GM23248 (cell line): ENCODE data around the gene BEND3. TPM values are rescaled to one million over a fixed set of nuclear protein-coding genes. Genes with fewer than 3 reads are reported as not detected.
A peak's percentile ranks its signal among the peaks of the same experiment; 100 is the strongest.
"Not testable (repeated sequence)": the region's sequence is repeated elsewhere in the genome, so short reads cannot be mapped to it uniquely, and the experiment has no call there.

Experiments used
- DNase-seq: peaks from one replicate; pipeline ENCODE4 v3.0.0-alpha.2; 2015
- H2AFZ ChIP-seq: fragments of 200-600 bp; sonication (generic); 2 replicates; pipeline ENCODE4 v1.6.1; 2016; ENCODE audit warnings: antibody characterized with exemption
- H3F3A ChIP-seq: fragments of 200-600 bp; sonication (generic); 2 replicates; pipeline ENCODE4 v1.6.1; 2016; ENCODE audit warnings: mild to moderate bottlenecking, antibody characterized with exemption, mixed run types; ENCODE audit not compliant: insufficient read depth
- H3K27ac ChIP-seq: fragments of 200-600 bp; sonication (generic); 2 replicates; pipeline ENCODE4 v1.5.1; 2016; ENCODE audit warnings: mild to moderate bottlenecking
- H3K27me3 ChIP-seq: fragments of 200-600 bp; sonication (generic); replicated peaks from 2 replicates; pipeline ENCODE4 v1.6.1; 2016; ENCODE audit warnings: mild to moderate bottlenecking; ENCODE audit not compliant: insufficient read depth
- H3K36me3 ChIP-seq: fragments of 200-600 bp; sonication (generic); 2 replicates; pipeline ENCODE4 v1.6.1; 2016; ENCODE audit warnings: low read depth, mild to moderate bottlenecking
- H3K4me1 ChIP-seq: fragments of 200-600 bp; sonication (generic); 2 replicates; pipeline ENCODE4 v1.6.1; 2016; ENCODE audit warnings: mild to moderate bottlenecking; ENCODE audit not compliant: insufficient read depth
- H3K4me2 ChIP-seq: fragments of 200-600 bp; sonication (generic); one replicate; pipeline ENCODE4 v1.6.1; 2016; ENCODE audit warnings: mild to moderate bottlenecking; ENCODE audit not compliant: unreplicated experiment
- H3K4me3 ChIP-seq: fragments of 200-600 bp; sonication (generic); 2 replicates; pipeline ENCODE4 v1.5.1; 2016; ENCODE audit warnings: mild to moderate bottlenecking
- H3K79me2 ChIP-seq: fragments of 200-600 bp; sonication (generic); 2 replicates; pipeline ENCODE4 v1.6.1; 2016; ENCODE audit warnings: mild to moderate bottlenecking; ENCODE audit not compliant: insufficient read depth
- H3K9ac ChIP-seq: fragments of 200-600 bp; sonication (generic); 2 replicates; pipeline ENCODE4 v1.6.1; 2016; ENCODE audit warnings: mild to moderate bottlenecking
- H3K9me2 ChIP-seq: fragments of 200-600 bp; sonication (generic); 2 replicates; pipeline ENCODE4 v1.6.1; 2016; ENCODE audit warnings: mixed run types, mild to moderate bottlenecking, moderate library complexity; ENCODE audit not compliant: insufficient read depth
- H3K9me3 ChIP-seq: fragments of 200-600 bp; sonication (generic); one replicate; pipeline ENCODE4 v1.6.1; 2017; ENCODE audit warnings: low read depth
- H4K20me1 ChIP-seq: fragments of 200-600 bp; sonication (generic); 2 replicates; pipeline ENCODE4 v1.6.0; 2016; ENCODE audit not compliant: insufficient read depth
- EZH2 ChIP-seq: fragments of 200-600 bp; sonication (generic); IDR thresholded peaks from 2 replicates; pipeline ENCODE4 v1.6.1; 2018; ENCODE audit warnings: antibody characterized with exemption, mild to moderate bottlenecking; ENCODE audit not compliant: insufficient read depth, poor library complexity, severe bottlenecking
- EZH2phosphoT487 ChIP-seq: fragments of 200-600 bp; sonication (generic); IDR thresholded peaks from 2 replicates; pipeline ENCODE4 v1.6.1; 2018; ENCODE audit warnings: antibody characterized with exemption, moderate library complexity, mild to moderate bottlenecking, low read depth; ENCODE audit not compliant: insufficient read depth
- WGBS, 2 experiments: methylation state at CpG; one replicate each; pipeline ENCODE4 v1.1.6; 2015 to 2017; ENCODE audit warnings: low lambda C conversion rate in 2 of 2, low coverage in 1 of 2; ENCODE audit errors: missing lambda C conversion rate in 2 of 2; 5-methylcytosine and 5-hydroxymethylcytosine counted together
- in situ Hi-C: fragments of 300-500 bp; cut with MboI; formaldehyde crosslinking; loops from 2 replicates; pipeline ENCODE4 v1.15.0; 2020
- polyA plus RNA-seq: library from polyadenylated mRNA; unstranded; fragments of >200 nt; fragmentation: Nextera tagmentation; extraction: Ambion mirVana; gene quantifications from 2 replicates; pipeline ENCODE4 v1.2.1, GENCODE V29; 2016
- small RNA-seq: library from RNA; depleted of rRNA; stranded (forward); fragments of <200 nt; gene quantifications from one replicate; pipeline ENCODE3, GENCODE V24; 2014; ENCODE audit warnings: low read depth, low replicate concordance
- total RNA-seq: library from RNA; depleted of rRNA; stranded (reverse); fragments of >200 nt; shearing (Covaris generic); gene quantifications from 2 replicates; pipeline ENCODE4 v1.2.3, GENCODE V29; 2014; rRNA removed

The BEND3 gene
- total and polyA plus RNA-seq, 2 experiments from 2014 or later: 1.4 to 1.8 TPM

GRCh38 chr6:107026965-107027364 lies 88.3 kb downstream of the BEND3 start:
- Histone ChIP-seq H3K4me3 (no peak overlapping the region), H3K9me2 (no peaks in the 10 kb centered on the region), H3K79me2 (peaks cover 34% of the 10 kb centered on the region), H4K20me1 (no peaks in the 10 kb centered on the region), H3K27ac (no peak overlapping the region), H3K36me3 (no peaks in the 10 kb centered on the region), H3F3A (peaks cover 7% of the 10 kb centered on the region; the same call in 1 of the 2 replicates), H3K4me2 (no peak overlapping the region), H3K9me3 (no peaks in the 10 kb centered on the region), H3K9ac (no peak overlapping the region), H3K4me1 (peaks cover 18% of the 10 kb centered on the region), H2AFZ (peak overlapping the region; percentile 98), H3K27me3 (no peaks in the 10 kb centered on the region)
- WGBS, 2 experiments: 91% methylated on average over 8 of the region's 8 CpGs
- no peak for TF ChIP-seq EZH2
- TF ChIP-seq EZH2phosphoT487: no peak
- in situ Hi-C loops: no loop called here
- DNase-seq: peak; percentile 2

- H2AFZ ChIP-seq: no peak overlapping the region
- in situ Hi-C loops: no loop called here
- H3K36me3 ChIP-seq: no peaks in the 10 kb centered on the region
- no peaks in the 10 kb centered on the region for H3K79me2 ChIP-seq
- no peaks in the 10 kb centered on the region for H3F3A ChIP-seq
- H3K27me3 ChIP-seq: no peaks in the 10 kb centered on the region; the same call in 1 of the 2 replicates
- TF ChIP-seq EZH2 (no peak), EZH2phosphoT487 (no peak)
- WGBS, 2 experiments: 7 to 11% methylated on average over 1 of the region's 1 CpG
- no peaks in the 10 kb centered on the region for H3K9me2 ChIP-seq
- H3K4me2 ChIP-seq: no peak overlapping the region
- no peak overlapping the region for H3K4me3 ChIP-seq
- H4K20me1 ChIP-seq: no peaks in the 10 kb centered on the region
- no peaks in the 10 kb centered on the region for H3K4me1 ChIP-seq
- no peak for DNase-seq
- no peak overlapping the region for H3K9ac ChIP-seq
- H3K27ac ChIP-seq: no peak overlapping the region
- H3K9me3 ChIP-seq: no peaks in the 10 kb centered on the region
These were observed 93.7 kb downstream of the BEND3 start for GRCh38 chr6:107021446-107022185.

DNA sequence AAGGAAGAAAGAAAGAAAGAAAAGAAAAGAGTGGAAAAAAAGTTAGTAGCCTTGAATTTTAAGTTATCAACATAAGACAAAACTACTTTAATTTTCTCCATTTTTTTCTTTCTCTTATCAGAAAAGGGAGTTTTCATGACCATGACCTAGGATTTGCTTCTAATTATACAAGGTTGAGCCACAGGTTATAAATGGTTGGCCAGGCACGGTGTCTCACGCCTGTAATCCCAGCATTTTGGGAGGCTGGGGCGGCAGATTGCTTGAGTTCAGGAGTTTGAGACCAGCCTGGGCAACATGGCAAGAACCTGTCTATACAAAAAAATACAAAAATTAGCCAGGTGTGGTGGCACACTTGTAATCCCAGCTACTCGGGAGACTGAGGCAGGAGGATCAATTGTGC lies 95.1 kb downstream of the BEND3 start:
- no peaks in the 10 kb centered on the region for H3K4me1 ChIP-seq
- no peak overlapping the region for H3K4me3 ChIP-seq
- H3K79me2 ChIP-seq: no peaks in the 10 kb centered on the region
- 75 to 78% methylated on average over 4 of the region's 4 CpGs for WGBS, 2 experiments
- H3K36me3 ChIP-seq: no peaks in the 10 kb centered on the region
- no peaks in the 10 kb centered on the region for H4K20me1 ChIP-seq
- no peak overlapping the region for H3K27ac ChIP-seq
- H3F3A ChIP-seq: no peaks in the 10 kb centered on the region
- no peaks in the 10 kb centered on the region; the same call in 1 of the 2 replicates for H3K27me3 ChIP-seq
- H3K9me3 ChIP-seq: no peaks in the 10 kb centered on the region
- no peak overlapping the region for H3K4me2 ChIP-seq
- TF ChIP-seq EZH2phosphoT487 (no peak), EZH2 (no peak)
- H3K9ac ChIP-seq: no peak overlapping the region
- H2AFZ ChIP-seq: no peak overlapping the region
- no peak for DNase-seq
- no peaks in the 10 kb centered on the region for H3K9me2 ChIP-seq
- in situ Hi-C loops: no loop called here

- H4K20me1 ChIP-seq, DNase-seq, H3F3A ChIP-seq, H3K36me3 ChIP-seq, H3K27me3 ChIP-seq, in situ Hi-C loops, H3K4me3 ChIP-seq, H2AFZ ChIP-seq, H3K9me3 ChIP-seq, H3K27ac ChIP-seq, H3K4me2 ChIP-seq, H3K9me2 ChIP-seq, H3K4me1 ChIP-seq, H3K9ac ChIP-seq, H3K79me2 ChIP-seq: not testable (repeated sequence)
- WGBS, 2 experiments: 49 to 55% methylated on average over 8 of the region's 8 CpGs
These were observed 95.7 kb downstream of the BEND3 start for GRCh38 chr6:107019628-107020027.

DNA sequence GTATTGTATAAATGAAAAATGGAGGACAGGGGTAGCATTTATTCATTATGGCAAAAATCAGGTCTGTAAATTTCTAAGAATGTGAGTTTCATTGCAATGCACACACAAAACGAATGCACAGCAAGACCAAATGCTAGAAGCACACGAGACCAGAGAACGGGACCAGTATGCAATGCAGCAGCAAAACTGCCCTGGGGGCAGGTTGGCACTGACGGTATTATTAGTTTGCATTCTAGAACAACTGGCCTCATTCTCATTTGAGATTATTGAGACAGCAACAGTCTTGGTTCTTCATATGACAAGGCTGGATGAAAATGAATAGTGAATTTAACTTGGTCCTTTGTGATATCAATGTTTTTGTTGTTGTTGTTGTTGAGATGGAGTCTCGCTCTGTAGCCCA lies 96.3 kb downstream of the BEND3 start:
- no peak overlapping the region for H3K9ac ChIP-seq
- no peak overlapping the region for H3K4me3 ChIP-seq
- no peaks in the 10 kb centered on the region for H3K36me3 ChIP-seq
- H3K27me3 ChIP-seq: no peaks in the 10 kb centered on the region; the same call in 1 of the 2 replicates
- no peak for DNase-seq
- H3K4me2 ChIP-seq: no peak overlapping the region
- TF ChIP-seq EZH2 (no peak), EZH2phosphoT487 (no peak)
- in situ Hi-C loops: no loop called here
- no peaks in the 10 kb centered on the region for H3F3A ChIP-seq
- 55 to 59% methylated on average over 5 of the region's 5 CpGs for WGBS, 2 experiments
- no peaks in the 10 kb centered on the region for H4K20me1 ChIP-seq
- H3K79me2 ChIP-seq: no peaks in the 10 kb centered on the region
- no peak overlapping the region for H2AFZ ChIP-seq
- H3K9me3 ChIP-seq: no peaks in the 10 kb centered on the region
- H3K4me1 ChIP-seq: no peaks in the 10 kb centered on the region
- H3K9me2 ChIP-seq: no peaks in the 10 kb centered on the region
- no peak overlapping the region for H3K27ac ChIP-seq

Small RNA genes within 50 kb of the gene (small RNA-seq; reads per million reads assigned to genes)
- gene RNU6-1299P: not detected

Other genes with a start within 250 kb of the BEND3 start
- gene CD24, start 140.8 kb downstream of the BEND3 start, total RNA-seq: 1.4 and 2.8 TPM in 2 replicates
- 0.54 and 0.82 TPM in 2 replicates for gene CD24, start 140.8 kb downstream of the BEND3 start, polyA plus RNA-seq
- 20.9 and 30.4 TPM in 2 replicates for gene MTRES1, start 87.3 kb downstream of the BEND3 start, total RNA-seq
- gene MTRES1, start 87.3 kb downstream of the BEND3 start, polyA plus RNA-seq: 40.4 and 42.5 TPM in 2 replicates